NCI-H2196 (cell line): ENCODE measurements around the gene NKX2-4.
"Not testable (repeated sequence)": the region's sequence is repeated elsewhere in the genome, so short reads cannot be mapped to it uniquely, and the experiment has no call there.

Experiments used
- DNase-seq: peaks from one replicate; lab custom pipeline; 2025; ENCODE audit not compliant: unreplicated experiment; lab: John Stamatoyannopoulos, UW

The NKX2-4 gene

DNA sequence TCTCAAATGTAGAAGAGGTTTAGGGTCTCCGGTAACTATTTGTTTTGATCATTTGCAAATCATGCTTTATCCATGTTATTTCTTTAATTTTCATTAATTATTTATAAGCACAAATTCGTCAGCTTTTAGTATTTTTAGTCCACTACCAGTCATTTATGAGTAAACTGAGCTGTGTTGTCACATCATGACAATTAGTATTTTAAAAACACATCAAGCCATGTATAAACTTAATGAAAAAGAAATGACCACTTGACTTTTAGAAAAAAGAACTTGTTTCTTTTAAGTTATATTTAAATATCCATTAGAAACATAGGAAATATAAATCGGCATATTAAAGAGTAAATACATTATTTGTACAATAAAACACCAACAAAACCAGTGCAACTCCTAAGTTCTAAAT lies 2.8 kb downstream of the NKX2-4 start:
- no peak for DNase-seq

DNA sequence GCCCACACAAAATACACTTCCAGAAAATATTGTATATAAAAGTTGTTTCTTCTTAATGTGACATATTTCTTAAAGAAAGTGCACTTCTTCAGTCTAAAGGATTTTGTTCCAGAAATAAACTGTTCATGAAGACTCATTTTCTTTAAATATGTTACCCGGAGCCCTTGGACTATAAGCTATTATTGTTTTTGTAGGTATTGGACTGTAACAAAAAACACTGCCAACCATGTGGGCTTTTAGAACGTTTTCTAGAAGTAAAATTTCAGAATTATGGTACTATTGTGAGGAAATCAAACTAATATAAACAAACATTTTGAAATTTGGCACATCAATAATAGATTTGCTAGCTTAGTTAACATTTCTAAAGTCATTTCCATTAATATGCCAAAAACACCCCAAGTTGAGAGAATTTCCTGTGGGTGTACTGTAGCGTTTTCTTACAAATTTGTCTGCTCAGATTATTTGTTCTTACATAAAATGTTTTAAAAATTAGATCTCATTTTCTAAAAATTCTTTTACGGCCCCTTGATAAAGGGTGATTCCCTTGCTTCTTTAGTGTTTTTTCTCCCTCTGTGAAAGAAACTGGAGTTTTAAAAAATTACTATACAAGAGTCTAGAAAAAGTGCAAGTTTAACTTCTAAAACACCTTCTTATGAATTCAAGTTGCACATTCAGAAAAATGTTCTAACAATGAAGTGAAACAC lies 3.4 kb downstream of the NKX2-4 start:
- DNase-seq, result no peak

DNA sequence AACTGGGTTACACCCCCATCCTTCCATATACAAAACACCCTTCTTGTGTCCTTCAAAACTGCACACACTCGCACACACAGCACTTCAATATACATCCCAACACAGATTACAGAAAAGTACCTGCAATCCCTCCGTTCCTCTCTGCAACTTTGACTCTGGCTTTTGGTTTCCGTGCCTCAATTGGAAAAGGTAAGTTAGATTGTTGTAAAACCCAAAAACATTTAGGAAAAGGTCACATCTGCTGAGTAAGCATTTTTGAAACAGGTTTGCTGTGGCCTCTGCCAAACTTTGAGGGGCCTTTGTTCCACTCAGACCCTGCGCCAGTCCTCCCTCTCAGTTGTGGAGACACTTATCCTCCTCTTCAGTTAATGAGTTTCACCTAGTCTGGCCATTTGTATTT lies 4.2 kb downstream of the NKX2-4 start:
- DNase-seq, result no peak

DNA sequence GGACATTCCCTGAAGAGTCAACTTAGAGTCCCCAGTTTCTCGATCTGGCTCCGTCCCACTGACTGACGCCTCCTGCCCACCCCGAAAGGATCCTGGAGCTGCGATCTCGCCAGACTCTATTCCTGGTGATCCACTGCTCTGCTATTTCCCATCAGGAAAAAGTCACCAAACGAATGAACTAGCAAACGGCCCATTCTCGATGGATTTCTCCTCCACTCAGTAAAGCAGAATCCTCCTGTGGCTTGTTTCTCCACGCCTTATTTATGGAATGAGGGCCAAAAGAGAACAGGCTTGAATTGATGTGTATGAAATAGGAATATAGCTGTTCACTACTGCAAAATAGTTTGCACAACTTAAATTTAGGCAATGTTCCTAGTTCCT lies 5.4 kb downstream of the NKX2-4 start:
- DNase-seq, result no peak

DNA sequence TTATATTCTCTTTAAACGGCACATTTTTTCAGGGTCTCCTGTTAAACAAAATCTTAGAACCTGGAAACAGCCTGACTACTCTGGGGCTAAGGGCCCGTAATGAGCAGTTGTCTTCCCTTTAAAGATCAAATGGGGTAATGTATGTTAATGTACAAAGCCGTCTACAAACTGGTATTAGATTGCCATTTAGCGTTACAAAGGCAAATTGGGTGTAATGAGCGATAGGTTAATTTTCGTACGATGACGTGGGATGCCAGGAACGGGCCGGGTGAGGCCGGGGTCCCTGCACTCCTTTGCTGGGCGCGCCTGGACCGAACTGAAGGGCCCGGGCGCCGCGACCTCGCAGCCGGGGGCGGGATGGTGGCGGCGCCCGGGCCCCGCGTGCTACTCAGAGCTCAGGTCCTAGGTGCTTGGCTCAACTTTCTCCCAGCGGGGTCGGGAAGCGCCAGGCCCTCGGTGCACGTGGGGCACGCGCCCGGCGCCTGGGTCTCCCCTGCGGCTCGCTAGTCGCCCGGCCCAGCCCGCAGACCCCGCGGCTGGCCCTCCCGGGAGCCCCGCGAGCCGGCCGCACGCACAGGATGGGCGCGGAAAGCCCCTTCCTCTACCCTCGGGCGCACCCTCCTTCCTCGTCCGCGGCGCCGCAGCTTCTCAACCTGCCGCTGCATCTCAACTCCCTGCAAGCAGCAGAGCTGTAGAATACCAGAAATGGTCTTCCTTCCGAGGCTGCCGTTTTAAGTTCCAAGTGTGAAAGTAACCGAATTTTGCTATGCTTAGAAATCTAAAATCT lies 5.9 kb downstream of the NKX2-4 start:
- no peak for DNase-seq

DNA sequence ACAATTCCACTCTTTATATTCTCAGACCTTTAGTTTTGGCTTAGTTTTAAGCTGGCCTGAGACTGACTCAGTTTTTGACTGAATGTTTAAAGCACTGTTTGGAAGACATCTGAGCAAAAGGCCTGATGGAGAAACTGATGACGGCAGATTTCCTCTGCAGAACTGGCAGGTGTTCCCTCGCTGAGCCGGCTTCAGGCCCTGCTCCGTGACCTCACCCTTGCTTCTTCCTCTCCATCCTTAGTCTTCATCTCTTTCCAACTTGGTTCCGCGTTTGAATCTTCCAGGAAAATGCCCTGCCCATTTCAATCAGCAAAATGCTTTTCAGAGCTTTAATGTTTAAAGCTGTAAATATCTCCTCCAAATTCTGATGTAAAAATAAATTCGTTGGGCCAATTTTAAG lies 6.6 kb downstream of the NKX2-4 start:
- DNase-seq, result no peak

DNA sequence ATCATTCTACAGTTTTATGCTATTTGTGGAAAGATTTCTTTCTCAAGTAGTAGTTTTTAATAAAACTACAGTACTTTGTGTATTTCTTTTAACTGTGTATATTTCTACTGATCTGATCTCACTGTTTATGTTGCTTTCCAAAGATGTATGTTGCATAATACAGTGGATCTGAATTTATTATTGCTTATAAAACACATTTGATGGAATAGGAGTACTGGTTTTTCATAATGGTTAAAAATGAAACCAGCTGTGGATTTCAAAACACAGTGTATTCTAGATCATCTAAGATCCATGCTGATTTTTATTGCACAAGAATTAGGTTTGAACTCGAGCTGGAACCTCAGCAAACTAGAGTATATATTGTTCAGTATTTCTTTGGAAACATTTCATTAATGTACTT lies 8.0 kb downstream of the NKX2-4 start:
- no peak for DNase-seq

DNA sequence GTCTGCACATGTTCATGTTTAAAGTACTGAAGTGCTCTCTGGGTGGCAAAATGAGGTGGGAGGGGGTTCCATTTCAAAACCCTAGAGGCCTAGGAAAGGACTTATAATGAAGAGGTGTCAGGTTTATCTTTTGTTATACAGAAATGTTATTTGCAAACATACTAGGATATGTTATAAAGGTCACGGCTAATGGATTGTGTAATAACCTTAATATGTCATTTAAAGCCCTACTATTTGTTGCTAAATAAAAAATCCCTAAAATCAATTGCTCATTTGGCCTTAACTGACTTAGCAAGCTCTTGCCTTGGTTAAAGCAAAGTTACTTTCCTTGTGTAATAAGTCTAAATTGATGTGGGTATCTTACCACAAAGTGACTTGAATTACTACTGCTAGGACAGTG lies 8.8 kb downstream of the NKX2-4 start:
- DNase-seq, result no peak

DNA sequence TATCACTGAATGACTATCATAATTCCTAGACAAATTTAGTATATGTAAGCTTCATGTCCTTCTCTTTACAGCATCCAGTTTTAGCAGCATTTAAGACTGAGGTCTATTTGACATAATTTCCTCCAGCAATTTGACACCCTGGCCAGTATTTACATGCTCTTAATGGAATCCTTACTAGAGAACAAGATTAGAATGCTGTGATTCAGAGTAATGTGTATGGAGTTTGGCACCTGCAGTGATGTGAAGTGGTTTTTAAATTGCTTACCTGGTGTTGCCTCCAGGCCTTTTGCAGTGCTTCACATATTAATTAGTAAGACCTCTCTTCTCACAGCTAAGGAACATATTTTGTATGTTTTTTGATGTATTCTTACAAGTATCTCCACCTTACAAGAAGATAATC lies 9.8 kb downstream of the NKX2-4 start:
- peak; percentile 50 for DNase-seq

DNA sequence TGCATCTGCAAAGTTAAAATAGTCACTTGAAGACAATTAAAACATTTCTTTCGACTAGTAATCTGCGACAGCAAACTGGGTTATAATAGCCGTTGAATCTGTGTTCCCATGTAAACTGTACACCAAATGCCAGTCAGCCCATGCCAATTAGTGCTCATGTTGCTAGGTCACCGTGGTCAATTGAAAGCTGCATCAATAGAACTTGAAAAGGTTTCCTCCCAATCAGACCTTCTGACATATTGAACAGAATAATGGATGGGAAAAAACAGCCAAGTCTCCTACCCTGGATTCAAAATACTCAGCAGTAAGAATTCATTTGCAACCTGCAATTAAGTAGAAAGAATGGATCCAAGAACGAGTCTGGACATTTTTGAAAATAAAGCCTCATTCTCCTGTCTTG lies 11.2 kb downstream of the NKX2-4 start:
- DNase-seq, result no peak

DNA sequence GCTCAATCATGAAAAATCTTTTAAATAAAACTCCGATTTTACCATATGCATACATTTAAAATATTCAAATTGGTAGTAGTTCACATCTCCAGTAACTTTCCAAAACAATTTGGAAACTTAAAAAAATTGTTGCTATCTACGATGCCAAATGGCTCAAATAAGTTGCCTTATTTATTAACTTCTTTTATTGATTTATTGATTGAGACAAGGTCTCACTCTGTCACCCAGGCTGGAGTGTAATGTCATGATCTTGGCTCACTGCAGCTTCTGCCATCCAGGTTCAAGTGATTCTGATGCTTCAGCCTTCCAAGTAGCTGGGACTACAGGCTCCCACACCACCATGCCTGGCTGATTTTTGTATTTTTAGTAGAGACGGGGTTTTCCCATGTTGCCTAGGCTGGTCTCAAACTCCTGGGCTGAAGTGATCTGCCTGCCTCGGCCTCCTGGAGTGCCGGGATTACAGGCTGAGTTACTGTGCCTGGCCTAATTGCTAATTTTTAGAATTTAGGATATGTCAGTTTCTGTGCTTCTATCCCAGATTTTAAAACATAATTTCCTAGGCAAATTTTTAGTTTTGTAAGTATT lies 12.9 kb downstream of the NKX2-4 start:
- no peak for DNase-seq

DNA sequence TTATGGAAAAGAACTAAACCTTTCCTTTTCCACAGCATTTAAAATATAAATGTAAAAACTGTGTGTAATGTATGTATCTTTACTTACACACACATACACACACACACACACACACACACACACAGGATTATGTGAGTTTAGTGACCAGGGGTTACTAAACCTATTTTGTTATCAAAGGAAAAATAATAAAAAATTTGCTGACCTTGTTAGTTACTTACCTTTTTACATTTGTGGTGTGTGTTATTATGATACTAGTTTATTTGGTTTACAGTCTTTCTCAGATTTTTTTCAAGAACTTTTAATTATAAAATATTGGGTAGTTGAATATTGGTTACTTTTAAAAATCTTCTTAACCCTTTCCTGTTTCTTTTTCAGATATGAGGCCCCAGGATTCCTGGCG lies 15.7 kb downstream of the NKX2-4 start:
- DNase-seq, result no peak

DNA sequence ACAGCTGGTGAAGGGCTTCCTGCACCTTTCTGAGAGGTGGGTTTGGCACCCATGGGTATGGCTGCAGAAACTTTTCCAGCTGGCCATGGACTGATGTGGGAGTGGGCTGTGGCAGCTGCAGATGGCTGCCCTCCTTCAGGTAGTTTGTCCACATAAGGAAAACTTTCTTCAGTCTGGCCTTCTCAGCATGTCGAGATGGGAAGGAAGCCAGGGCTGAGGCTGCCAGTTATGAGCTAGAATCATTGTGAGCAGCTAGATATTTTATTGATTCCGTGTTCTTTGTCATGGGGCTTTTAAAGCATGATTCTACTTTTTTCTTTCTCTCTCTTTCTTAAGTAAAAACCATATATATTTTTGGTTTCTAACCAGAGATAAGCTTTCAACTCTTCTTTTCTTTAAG lies 16.6 kb downstream of the NKX2-4 start:
- DNase-seq, result no peak

DNA sequence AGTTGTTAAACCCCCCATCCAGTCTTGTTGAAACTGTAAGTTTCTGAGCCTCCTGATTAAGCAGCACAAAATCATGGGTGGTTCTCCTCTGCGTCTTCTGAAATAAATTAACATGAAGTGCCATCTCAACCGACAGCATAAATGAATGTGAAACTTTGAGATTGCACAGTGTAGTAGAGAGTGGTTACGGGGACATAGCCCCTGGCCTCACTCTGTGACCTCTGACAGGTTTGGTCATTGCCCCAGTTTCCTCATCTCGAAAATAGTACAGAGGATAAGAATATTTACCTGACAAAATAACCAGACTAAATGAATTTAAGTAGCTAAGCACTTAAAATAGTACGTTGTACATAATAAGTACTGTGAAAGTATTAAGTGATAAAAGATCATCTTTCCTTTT lies 19.1 kb downstream of the NKX2-4 start:
- DNase-seq, result no peak

DNA sequence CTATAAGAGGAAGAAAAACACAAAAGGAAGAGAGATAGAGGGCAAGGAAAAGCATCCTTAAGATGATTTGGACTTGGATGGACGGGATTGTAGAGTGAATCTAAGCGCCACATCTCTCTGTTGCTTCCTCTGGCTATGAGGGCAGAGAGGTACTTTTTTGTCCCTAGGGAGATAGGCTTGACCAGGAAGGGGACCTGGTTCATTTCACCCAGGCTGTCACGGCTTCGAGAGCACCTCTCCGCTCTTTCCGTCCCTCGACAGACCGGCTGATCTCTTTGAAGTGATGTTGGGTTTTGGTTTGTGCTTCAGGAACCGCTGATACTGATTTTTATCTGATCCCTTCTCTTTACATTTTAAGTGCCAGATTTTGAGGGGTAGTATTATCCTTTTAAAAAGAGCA lies 19.6 kb downstream of the NKX2-4 start:
- DNase-seq, result no peak

DNA sequence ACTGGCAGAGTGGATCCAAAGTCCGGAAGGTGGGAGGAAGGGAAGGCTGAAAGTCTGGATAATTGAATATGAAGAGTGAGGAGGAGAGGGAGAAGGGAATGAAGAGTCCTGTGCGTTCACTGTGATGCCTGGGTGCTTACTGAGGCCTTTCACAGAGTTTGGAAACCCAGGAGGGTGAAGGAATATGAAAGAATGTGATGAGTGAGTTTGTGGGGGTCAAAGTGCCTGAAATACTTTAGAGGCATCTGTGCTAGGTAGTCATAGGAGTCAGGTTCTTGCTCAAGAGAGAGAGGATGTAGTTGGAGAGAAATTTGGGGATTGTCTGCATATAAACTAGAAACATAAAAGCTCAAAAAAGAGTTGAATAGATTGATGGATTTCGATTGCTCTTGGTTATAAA lies 20.7 kb downstream of the NKX2-4 start:
- DNase-seq, result no peak

DNA sequence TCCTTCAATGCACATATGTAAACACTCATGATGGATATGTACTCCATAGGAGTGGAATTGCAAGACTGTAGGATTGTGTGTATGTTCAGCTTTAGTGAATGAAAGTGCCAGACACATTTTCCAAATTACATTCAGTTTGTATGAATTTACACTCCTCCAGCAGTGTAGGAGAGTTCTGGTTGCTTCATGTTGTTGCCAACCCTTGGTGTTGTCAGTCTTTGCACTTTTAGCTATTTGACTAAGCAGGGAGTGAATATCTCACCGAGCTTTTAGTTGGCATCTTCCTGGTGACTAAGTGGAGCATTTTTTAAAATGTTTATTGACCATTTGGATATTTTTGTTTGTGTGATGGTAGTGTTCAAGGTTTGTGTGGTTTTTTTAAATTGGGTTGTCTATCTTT lies 23.9 kb downstream of the NKX2-4 start:
- no peak for DNase-seq

DNA sequence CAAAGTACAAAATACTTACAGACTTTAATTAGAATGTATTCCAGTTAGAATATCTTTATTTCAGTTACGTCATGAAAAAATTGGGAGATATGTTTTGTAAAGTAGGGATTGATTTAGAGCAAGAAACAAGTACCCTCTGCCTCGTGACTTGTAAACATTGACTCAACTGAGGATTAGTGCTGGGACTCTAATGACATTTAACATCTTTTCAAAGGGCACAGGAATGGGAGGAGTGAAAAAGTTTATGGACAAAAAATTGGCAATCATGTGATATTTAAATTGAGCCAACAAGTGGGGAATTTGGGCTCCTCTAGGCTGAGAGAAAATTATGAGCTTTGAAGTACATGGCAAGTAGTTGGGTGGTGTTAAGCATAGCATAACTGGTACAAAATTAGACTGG lies 25.3 kb downstream of the NKX2-4 start:
- no peak for DNase-seq

DNA sequence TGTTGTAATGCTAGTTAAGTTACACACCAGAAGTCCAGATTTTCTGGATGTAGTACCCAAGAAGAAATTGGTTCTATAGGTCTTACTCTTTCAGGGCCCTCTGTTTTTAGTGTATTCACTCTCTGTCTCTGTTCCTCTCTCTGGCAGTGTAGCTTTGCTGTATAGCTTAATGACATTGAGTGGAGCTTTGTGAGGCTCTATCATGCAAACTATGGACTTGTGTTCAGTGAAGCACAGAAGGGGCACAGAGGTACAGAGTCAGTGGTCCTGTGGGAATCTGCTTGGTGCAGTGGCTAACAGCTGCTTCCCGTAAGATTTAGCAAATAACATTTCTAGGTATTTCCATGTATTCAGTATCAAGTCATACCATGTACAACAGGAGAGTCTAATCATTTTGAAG lies 26.1 kb downstream of the NKX2-4 start:
- no peak for DNase-seq

DNA sequence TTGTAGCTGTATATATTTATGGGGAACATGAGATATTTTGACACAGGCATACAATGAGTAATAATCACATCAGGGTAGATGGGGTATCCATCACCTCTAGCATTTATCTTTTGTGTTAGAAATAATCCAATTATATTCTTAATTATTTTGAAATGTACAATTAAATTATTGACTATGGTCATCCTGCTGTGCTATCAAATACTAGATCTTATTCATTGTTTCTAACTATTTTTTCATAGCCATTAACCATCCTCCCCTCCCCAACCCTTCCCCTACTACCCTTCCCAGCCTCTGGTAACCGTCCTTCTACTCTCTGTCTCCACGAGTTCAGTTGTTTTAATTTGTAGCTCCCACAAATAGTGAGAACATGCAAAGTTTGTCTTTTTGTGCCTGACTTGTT lies 28.5 kb downstream of the NKX2-4 start:
- DNase-seq, result no peak

DNA sequence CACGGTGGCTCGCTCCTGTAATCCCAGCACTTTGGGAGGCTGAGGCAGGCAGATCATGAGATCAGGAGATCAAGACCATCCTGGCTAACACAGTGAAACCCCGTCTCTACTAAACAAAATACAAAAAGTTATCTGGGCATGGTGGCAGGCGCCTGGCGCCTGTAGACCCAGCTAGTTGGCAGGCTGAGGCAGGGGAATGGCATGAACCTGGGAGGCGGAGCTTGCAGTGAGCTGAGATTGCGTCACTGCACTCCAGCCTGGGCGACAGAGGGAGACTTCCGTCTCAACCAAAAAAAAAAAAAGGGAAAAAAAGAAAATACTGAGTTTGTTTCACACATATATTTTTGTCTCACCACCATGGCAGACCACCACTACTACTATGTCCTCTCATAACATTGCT lies 31.1 kb downstream of the NKX2-4 start:
- not testable (repeated sequence) for DNase-seq

DNA sequence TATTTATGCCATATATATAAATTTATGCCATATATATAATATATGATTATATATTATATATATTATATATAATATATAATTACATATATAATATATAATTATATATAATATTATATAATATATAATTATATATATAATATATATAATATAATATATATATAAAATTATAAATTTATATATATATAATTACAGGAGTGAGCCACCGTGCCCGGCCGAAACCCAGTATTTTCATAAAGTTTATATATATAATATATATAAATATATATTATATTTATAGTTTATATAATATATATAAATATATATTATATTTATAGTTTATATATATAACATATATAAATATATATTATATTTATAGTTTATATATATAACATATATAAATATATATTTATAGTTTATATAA lies 31.6 kb downstream of the NKX2-4 start:
- DNase-seq, result no peak

DNA sequence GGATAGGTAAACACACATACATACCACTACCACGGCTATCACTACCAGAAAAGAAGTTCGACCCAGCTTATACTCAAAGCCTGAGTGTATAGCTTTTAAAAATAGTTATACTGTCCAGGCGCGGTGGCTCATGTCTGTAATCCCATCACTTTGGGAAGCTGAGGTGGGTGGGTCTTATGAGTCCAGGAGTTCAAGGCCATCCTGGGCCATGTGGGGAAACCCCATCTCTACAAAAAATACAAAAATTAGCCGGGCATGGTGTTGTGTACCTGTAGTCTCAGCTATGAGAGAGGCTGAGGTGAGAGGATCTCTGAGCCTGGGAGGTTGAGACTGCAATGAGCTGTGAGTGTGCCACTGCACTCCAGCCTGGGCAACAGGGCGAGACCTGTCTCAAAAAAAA lies 32.9 kb downstream of the NKX2-4 start:
- no peak for DNase-seq
